ENCODE data around the gene CDH23. TPM values are rescaled to one million over a fixed set of nuclear protein-coding genes. Genes with fewer than 3 reads are reported as not detected.

CDH23 gene
- total RNA-seq, 1 donor from 2014 or later = 5.1 TPM

DNA sequence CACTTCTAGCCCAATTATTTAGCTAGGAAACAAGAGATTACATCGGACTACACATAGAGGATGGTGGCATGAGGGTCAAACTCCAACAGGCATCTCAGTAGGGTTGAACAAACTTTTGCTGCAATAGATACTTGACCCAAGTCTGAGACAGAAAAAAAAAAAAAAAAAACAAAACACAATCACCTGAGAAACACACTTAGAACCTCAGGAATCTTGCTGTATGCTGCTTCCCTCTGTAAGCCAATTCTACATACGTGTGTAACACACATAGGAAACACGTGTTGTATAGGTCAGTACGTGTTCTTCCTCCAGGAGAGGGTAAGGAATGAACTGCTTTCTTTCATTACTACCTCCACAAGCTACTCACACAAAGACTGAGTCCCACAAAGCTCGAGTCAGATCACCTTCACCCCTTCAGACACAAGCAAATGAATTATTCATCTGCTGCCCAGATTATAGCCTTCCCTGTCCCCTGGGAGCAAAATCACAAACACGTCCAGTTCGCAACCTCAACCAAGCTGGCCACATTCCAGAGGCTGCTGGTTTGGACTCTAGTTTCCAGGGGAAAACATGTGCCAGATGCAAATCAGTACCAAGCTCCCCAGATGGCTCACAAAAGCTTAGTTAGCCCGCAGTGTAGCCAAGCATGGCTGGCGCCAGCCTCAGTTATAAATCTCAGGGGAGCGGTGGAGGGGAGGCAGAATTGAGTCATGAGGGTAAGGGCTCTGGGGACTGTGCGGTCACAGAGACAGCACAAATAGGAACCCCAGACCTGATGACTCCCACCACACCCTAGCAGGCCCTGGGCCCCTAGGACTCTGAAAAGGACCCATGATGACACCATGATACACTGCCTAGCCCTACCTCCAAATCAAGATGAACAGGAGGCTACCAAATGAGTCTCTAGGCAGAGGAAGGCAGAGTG is 439.2 kb downstream of the CDH23 start:
- DNase-seq (ENCODE audit: low spot score) = peak; percentile 52

DNA sequence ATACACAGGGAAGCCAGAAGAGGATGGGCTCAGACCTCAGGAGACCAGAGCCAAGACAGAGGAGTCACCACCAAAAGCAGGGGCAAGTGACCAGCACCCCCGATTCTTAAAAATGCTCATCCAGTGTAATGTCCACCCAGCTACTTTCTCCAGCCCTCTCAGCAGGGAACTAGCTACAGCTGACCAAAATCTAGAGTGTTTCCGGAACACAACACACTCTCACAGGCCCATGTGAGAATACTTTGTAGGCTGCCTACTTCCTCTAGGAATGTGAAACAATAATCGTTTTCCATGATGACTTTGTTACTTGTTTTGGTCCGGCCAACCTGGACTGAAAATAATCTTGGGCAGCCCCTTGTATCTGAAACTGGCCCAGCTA is 439.9 kb downstream of the CDH23 start:
- no peak for DNase-seq (ENCODE audit: low spot score)

DNA sequence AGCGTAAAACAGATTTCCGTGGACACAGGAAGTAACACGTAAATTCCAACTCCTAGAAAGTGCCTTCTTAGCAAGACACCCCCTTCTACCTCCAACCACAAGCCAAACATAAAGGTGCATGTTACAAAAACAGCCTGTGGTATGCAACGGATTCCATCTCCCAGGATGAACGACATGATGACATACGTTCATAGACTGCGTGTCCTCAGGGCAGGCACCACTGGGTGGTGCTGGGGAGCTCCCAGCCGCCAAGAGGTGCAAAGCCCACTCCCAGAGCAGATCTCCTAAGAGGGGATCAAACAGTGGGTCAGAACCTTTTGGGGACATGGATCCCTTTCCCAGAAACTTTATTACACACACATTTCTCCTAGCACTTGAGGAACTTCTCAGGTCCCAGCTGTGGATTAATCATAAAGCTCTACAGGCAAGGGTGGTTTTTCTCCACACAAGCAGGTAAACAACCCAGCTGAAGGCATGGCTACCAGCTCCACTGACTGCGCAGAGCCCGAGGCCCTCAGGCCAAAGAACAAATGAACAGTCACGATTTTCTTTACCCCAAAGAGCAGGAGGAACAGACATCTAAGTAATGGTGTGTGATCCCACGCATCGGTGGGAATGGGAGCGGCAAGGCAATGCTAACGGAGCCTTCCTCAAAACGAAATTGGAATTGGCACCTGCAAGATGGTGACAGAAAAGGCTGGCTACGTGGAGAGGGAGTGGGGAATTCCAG is 440.5 kb downstream of the CDH23 start:
- no peak for DNase-seq (ENCODE audit: low spot score)

DNA sequence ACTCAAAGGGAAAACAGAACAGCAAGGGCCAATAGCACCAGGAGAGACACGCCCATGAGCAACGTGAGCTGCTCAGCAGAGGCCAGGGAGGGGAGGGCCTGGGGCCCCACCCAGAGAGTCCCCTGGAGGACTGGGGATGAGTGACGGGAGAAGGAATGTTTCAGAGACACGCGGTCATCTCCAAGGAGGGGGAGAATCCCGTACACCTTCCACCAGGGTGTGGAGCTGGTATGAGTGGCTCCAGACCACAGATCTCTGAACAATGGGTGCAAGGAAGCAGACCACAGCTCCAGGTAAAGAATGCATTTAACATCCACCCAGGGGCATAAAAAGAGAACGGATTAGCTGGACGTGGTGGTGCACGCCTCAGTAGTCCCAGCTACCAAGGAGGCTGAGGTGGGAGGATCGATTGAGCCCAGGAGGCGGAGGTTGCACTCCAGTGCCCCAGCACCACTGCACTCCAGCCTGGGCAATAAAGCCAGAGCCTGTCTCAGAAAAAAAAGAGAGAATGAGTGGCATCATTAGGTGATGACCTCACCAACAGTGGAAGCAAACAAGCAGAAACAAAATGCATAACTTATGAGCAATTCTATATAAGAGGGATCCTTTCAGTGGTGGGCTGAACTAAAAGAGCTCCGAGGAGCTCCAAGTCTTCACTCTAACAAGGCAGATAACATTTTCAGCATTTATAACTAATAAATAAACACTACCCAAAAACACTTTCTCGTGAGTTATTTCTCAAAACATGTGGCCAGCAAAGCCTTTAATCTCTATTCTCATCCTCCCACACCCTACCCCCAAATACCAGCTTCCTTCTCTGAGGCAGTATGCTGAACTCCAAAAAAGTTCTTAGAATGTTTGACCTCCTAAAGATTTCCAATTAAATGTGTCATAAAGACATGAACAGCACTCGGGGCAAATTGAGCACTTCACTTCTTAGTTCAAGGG is 441.8 kb downstream of the CDH23 start:
- no peak for DNase-seq (ENCODE audit: low spot score)

DNA sequence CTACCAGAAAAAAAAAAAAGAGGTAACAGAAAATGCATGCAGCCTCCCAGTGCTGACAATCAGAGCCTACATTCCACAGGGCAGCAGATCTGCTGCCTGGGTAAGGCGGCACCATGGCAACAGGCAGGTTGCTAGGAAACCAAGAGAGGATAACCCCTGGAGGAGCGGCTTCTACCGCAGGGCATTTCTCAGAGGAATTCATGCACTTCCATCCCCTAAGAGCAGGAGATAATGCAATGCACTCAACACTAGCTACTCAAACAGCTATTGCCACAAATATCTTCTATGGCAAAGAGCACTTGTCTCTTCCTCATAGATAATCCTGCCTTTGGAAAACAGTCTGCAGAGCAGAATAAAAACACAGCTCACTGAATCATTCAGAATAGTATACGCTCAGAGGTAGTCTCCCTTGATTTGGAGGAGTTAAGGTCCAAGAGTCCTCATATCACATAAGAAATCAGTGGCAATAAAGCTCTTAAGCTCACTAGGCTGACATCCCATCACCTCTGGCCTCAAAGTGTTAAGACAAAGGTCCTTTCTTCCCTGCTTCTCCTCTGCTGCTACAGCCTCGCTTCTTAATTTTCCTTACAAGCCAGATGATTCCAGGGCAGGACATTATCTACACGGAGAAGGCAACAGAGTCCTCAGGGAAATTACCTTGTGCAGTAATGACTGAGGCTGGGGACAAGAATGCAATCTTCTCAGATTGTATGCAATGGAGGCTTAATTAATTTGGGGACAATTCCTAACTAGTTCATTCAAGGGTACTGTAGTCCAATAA is 443.6 kb downstream of the CDH23 start:
- DNase-seq (ENCODE audit: low spot score) = peak; percentile 89

DNA sequence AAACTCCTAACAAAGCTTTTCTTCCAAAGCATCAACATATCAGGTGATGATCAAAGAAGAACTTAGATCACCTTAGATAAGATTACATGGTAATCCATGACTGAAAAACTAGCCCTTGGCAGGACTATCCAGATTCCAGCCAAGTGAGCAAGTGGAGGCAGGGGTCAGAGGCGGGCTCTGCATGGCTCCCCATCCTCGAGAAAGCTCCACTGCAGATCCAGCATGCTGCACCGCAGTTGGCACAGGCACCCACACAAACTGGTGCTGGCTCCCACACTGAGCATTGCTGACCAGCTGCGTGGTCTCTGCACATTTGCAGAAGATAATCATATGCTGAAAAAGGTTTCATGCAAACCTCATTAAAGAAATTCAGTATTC is 444.2 kb downstream of the CDH23 start:
- no peak for DNase-seq (ENCODE audit: low spot score)

DNA sequence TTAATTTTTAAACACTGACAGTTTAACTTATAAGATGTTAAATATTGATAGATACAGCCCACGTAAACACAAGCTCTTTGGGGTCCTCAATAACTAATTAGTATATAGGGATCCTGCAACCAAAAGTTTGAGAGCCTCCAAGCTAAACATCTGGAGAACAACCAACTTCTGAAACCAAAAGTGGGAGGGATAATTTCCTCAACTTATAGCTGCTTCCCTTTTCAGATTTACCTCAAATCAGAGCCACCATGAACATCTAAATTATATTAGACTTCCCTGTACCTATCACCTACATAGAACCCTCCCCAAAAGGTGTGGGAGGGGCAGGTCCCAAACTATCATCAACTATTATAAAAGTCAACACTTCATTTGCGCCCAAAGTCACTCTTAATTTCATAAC is 445.7 kb downstream of the CDH23 start:
- no peak for DNase-seq (ENCODE audit: low spot score)

DNA sequence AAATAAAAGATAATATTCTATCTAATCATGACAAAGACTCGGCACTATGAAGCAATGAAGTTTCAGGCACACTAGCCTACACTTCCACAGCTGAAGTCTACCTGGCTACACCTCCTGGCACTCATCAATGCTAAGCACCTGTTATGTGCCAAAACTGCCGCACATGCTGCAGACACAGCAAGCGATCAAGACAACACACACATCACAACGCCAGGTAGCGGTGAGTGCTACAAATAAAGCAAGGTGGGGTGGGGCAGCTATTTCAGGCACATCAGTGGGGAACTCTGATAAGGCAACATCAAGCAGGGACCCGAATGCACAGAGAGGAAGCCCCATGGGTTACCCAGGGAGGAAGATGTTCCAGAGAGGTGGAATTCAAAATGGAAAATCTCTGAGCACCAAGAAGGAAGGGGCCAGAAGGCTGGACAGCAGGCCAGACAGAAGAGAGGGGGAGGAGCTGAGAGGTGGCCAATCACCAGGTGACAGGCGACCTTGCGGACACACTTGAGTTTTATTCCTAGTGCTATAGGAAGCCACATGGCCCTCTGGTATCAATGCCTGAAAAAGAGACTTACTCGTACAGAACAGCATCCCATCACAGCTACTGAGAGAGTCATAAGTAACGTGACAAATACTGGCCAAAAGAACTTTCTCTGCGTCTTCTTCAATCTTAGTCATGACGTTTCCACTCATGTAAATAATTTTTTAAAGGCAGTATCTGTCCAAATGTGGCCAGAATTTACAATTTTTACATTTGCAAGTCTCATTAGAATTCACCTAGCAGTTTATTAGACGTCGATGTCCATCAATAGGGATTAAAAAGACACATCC is 446.4 kb downstream of the CDH23 start:
- no peak for DNase-seq (ENCODE audit: low spot score)

DNA sequence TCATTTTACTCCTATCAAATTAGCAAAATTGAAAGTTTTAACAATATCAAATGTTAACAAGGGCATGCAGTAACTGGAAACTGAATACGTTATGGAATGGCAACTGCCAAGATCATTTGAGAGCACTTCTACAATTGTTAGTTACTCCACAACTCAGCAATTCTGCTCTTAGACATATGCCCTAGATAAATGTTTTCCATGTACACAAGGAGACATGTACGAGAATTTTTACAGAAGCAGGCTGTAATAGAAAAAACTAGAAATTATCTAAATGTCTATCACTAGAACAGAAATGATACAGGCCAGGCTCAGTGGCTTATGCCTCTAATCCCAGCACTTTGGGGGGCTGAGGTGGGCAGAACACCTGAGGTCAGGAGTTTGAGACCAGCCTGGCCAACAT is 447.4 kb downstream of the CDH23 start:
- DNase-seq (ENCODE audit: low spot score) = no peak

DNA sequence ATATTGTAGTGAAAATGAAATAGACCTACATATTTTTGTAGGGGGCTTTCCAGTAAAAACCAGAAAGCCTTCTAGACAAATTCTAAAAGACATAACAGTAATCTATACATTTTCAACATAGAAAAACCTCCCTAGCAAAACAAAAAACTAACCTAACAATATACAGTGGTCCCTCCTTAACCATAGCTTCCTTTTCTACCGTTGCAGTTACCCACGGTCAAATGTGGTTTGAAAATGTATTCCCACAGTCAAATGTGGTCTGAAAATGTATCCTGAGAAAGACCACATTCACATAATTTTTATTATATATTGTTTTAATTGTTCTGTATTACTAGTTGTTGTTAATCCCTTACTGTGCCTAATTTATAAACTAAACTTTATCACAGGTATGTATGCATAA is 448.0 kb downstream of the CDH23 start:
- DNase-seq (ENCODE audit: low spot score) = no peak

DNA sequence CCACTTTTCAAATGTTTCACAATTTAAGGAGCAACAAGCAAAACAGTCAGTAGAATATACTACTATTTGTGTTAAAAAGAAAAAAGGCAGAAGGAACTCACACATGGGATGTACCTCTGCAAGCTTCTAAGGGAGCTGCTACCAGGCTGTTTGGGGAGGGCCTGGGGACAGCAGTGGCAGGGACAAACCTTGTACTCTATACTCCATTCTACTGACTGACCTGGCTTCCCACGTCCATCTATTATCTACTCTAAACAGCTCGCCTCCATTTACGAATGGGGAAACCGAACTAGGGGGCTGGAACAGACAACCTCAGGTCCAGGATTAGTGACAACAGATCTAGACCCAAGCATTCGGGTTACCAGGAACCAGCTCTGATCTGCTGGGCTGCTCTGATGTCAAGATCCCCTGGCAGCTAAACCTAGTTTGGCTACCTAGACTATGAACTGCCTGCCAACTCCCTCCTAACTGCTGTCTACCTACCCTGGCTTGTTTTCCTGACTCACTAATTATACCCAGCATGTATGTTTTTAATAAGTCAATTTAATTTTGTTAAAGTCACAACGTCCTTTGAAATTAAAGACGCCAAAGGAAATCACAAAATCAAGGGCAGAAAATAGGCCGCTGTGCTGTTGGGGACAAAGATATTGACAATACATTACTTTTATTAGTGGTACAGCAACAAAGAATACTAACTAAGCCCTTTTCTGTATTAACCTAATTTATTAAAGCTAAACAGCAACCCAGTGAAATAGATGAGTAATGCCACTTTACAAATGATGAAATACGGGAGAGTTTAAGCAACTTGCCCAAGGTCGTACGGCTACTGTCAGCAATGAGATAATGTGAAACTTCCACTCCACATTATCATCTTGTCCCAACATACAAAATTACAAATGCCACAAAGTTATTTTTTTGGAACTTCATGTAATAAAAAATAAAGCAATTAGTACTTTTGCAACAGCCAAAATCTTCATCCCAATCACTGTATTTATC is 449.0 kb downstream of the CDH23 start:
- DNase-seq (ENCODE audit: low spot score) = no peak

DNA sequence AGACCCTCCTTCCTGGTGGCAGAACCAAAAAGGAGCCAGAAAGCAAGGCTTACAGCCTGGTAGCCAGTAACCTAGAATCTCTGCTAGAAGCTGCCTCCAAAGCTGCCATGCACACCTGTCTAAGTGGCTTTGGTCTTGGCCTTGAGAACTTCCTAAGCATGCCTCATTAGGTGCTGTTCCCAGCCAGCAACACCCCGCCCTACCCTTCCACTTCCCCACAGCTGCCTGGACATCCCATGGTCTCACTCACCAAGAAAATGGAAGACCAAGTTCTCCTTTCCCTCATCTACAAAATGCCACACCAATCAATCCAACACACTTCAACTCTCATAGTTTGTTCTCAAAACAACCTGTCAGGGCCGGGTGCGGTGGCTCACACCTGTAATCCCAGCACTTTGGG is 450.1 kb downstream of the CDH23 start:
- no peak for DNase-seq (ENCODE audit: low spot score)

DNA sequence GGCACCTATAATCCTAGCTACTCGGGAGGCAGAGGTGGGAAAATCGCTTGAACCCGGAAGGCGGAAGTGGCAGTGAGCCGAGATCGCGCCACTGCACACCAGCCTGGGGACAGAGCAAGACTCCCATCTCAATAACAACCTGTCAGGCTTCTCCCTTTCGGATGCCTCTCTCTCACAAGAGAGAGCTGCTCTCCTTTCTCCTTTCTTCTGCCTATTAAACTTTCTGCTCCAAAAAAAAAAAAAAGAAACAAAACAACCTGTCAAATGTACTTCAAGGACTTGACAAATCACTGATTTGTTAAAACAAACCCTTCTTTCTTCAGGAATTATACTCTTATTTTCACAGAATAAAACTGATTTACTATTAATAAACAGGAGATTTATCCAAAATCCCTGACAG is 450.7 kb downstream of the CDH23 start:
- DNase-seq (ENCODE audit: low spot score) = no peak

DNA sequence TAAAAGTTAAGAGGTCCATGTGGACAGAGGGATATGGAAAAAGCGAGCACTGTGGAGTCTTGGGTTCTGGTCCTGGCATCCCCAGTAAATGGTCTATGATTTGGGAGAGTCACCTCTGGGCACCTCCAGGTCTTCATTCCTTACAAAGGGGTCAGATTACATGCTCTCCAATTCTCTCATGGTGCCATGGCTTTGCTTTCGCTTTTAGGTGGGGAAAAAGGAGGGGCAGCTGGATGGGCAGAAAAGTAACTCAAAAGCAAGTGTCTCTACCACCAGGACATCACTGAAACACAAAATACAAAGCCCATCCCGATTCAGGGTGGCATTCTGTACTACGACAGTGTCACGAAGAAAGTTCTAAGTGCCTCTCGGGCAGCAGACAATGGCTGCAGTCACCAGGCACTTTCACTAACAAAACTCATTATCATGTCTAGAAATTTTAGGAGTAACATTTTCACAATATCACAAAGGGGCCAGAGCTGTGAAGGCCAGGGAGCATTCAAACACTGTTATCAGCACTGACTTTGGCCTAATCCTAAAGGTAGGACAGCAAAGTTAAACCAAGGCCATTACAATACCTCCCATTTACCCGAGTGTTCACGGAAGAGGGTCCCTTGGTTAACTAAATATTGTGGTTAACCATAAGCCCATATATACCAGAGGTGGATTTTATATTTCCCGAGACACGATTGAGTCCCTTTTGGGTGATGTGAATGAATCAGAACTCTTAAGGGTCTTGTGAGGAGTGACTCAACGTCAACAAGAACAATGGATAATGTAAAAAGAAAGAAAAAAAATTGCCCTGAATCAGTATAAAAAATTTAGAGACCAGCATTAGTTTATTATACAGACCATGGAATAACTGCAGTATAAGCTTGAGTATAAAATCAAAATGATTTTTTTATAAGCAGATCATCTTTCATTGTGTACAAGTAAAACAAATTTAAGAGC is 451.9 kb downstream of the CDH23 start:
- no peak for DNase-seq (ENCODE audit: low spot score)

DNA sequence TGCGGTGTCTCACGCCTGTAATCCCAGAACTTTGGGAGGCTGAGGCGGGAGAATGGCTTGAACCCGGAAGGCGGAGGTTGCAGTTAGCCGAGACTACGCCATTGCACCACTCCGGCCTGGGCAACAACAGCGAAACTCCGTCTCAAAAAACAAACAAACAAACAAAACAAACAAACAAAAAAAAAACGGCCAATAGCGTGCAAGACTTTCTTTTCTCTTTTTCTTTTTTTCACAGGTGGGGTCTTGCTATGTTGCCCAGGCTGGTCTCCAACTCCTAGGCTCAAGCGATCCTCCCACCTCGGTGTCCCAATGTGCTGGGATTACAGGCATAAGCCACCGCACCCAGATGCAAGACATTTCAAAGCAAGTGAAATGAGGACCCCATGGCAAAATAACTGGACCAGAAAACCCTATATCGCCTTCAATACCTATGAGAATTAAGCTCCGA is 452.8 kb downstream of the CDH23 start:
- DNase-seq (ENCODE audit: low spot score) = no peak

DNA sequence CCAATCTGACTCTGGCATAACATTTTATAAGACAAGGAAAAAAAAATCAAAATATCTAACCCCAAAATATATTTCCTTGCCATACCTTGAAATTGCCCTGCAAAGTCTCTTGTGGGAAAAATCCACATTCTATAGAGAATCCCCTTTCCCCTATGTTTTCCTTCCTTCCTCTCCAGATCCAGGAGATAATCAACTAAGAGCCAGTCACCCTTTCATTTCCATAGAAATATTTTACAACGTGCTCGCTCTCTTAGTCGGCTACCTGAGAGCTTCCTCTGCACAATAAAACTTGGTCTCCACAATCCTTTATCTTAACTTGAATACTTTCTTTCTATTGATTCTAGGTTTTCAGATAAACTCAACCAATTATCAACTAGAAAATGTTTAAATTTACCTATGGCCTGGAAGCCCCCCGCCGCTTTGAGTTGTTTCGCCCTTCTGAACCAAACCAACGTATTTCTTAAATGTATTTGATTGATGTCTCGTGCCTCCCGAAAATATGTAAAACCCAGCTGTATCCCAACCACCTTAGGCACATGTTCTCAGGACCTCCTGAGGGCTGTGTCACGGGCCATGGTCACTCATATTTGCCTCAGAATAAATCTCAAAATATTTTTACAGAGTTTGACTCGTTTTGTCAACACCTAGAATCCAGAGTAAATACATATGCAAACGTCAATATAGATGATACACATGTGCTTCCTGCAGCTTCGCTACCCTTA is 453.5 kb downstream of the CDH23 start:
- DNase-seq (ENCODE audit: low spot score) = no peak

Measured in mucosa of gallbladder (tissue), 1 donor.